AG10803 (cell line): ENCODE results near the gene MYO1D.

Experiments used
- DNase-seq: peaks from one replicate; pipeline ENCODE4 v3.0.0; 2010; ENCODE audit warnings: low read depth
- H3K4me3 ChIP-seq: 2 replicates; pipeline ENCODE4 v1.5.1; 2011; ENCODE audit warnings: mild to moderate bottlenecking, low read length, control low read depth
- CTCF ChIP-seq: conservative IDR thresholded peaks from 2 replicates; pipeline ENCODE4 v1.5.1; 2011; ENCODE audit warnings: mild to moderate bottlenecking, low read length, control low read depth, inconsistent platforms

MYO1D gene

GRCh38 chr17:32627239-32627996, 249.5 kb downstream of the MYO1D start:
- TF ChIP-seq CTCF: no peak
- peak; percentile 10 for DNase-seq
- no peak overlapping the region for H3K4me3 ChIP-seq

GRCh38 chr17:32626379-32626791, 250.5 kb downstream of the MYO1D start:
- TF ChIP-seq CTCF: no peak
- no peak overlapping the region for H3K4me3 ChIP-seq
- DNase-seq: no peak

- no peak for DNase-seq
- no peak for TF ChIP-seq CTCF
- no peak overlapping the region for H3K4me3 ChIP-seq
These were observed 251.0 kb downstream of the MYO1D start for GRCh38 chr17:32625971-32626370.

- H3K4me3 ChIP-seq: no peak overlapping the region
- DNase-seq: no peak
- TF ChIP-seq CTCF: no peak
These were observed 253.7 kb downstream of the MYO1D start for GRCh38 chr17:32623196-32623595.

DNA sequence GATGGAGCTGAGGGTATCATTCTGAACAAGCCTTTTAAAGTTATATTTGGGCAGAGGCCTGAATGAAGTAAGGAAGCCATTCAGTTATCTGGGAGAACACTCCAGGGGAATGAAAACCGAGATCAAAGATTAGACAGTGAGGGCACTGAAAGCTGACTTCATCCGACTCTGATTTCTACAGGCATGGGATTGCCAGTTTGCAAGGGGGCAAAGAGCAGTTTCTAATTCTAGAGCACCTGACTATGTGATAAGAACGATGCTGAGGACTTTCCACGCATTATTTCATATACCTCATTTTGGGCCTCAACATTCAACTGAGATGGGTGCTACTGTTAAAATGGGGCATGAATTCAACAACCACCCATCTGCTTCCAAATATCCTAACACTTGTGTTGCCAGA, 254.4 kb downstream of the MYO1D start:
- DNase-seq: no peak
- TF ChIP-seq CTCF: no peak
- H3K4me3 ChIP-seq: no peak overlapping the region

- peak; percentile 0 for DNase-seq
- no peak for TF ChIP-seq CTCF
- H3K4me3 ChIP-seq: no peak overlapping the region
These were observed 255.2 kb downstream of the MYO1D start for GRCh38 chr17:32621612-32622312.

DNA sequence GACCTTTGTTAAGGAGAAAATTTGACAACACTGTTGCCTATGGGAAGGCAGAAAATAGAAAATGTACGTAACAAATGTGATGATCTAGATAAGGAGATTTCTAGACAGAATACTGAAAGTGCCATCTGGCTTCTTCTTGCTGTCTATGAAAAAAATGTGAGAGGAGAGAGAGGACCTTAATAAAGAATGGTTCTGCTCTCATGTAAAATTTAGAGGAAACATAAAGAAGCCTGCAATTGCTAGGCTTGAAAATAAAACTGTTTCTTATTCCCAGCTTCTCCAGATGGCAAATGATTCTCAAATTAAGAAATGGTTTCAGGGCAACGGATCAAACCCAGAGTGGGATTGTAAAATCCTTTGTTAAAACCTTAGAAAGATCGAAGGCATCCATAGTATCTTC, 261.6 kb downstream of the MYO1D start:
- no peak for TF ChIP-seq CTCF
- no peak for DNase-seq
- no peak overlapping the region for H3K4me3 ChIP-seq
